KG1 (cell line): Measurements from ENCODE around the gene RASGRP4.
"Not testable (repeated sequence)": the region's sequence is repeated elsewhere in the genome, so short reads cannot be mapped to it uniquely, and the experiment has no call there.

Source experiments
- DNase-seq: peaks from one replicate; lab custom pipeline; 2025; lab: John Stamatoyannopoulos, UW

Gene RASGRP4

DNA sequence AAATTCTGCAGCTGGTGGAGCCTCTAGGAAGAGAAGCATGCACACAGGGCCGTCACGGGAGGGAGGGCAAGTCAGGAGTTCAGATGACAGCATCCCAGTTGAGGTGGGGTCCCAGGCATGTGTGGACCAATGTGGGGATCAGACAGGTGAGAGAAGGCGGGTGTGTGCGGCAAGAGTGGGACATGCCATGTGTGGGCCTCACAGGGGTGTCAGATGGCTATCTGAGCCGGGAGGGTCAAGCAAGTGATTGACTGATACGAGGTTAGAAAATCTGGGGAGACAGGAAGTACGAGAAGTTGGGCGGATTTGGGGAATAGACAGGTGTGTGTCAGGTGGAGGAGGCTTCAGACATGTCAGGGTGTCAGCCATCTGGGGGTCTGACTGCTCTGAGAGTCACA is 8.9 kb downstream of the RASGRP4 start:
- DNase-seq: no peak

DNA sequence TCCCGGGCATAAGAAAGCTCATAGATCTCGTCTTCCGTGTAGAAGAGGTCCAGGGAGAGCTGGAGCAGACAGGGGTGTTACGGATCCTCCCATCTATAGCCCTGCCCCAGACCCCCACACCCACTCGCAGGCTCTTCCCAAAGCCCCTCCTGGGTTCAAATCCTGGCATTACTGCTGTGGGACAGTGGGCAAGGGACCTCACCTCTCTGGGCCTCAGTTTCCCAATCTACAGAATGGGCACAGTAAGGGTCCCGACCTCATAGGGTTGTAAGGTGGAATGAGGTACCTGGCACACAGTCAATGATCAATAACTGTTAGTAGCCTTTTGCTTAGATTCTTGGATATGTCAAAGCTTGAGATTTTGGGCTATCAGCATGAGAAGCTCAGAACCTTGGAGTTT is 12.6 kb downstream of the RASGRP4 start:
- no peak for DNase-seq

DNA sequence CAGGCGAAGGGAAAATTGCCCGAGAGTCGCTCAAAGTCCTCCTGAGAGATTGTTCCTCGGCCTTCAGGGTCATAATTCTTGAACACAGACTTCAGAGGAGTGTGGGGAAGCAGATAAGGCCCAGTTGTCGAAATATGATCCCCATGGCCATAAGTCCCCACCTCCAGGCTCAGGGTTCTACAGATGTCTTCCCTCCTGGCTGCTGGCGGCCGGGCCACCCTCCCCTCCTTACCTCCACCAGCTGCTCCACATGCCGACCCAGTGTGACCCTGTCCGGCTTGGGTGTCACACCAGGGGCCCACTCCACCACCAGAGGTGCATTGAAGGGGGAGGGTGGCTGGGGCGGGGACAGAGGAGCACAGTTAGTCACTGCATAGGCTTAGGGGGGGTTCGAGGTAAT is 13.1 kb downstream of the RASGRP4 start:
- no peak for DNase-seq

DNA sequence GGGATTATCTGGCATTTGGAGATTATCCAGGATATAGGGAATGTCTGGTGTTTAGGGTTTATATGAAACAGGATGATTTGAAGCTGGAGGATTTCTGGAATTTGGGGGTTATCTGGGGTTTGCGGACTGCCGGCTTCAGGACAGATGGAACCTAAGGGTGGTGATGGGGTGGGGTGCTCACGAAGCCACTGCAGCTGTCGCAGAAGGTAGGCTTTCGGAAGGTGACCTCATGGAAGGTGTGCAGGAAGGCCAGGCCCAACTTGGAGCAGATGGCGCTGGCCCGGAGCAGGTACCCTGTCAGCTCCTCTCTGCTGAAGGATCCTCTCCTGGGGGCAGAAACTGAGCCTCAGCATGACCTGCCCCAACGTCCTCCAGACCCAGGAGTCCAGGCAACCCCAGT is 13.5 kb downstream of the RASGRP4 start:
- no peak for DNase-seq

DNA sequence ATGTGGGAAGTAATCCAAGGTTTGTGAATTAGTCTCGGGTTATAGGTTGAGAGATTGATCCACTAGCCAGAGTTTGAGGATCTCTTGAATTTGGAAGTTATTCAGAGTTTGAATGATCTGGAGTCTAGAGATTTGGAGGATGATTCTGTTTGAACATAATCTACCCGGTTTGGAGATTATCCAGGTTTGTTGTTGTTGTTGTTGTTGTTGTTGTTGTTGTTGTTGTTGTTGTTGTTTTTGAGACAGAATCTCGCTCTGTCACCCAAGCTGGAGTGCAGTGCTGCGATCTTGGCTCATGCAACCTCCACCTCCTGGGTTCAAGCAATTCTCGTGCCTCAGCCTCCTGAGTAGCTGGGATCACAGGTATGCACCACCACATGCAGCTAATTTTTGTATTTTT is 14.1 kb downstream of the RASGRP4 start:
- DNase-seq: not testable (repeated sequence)

DNA sequence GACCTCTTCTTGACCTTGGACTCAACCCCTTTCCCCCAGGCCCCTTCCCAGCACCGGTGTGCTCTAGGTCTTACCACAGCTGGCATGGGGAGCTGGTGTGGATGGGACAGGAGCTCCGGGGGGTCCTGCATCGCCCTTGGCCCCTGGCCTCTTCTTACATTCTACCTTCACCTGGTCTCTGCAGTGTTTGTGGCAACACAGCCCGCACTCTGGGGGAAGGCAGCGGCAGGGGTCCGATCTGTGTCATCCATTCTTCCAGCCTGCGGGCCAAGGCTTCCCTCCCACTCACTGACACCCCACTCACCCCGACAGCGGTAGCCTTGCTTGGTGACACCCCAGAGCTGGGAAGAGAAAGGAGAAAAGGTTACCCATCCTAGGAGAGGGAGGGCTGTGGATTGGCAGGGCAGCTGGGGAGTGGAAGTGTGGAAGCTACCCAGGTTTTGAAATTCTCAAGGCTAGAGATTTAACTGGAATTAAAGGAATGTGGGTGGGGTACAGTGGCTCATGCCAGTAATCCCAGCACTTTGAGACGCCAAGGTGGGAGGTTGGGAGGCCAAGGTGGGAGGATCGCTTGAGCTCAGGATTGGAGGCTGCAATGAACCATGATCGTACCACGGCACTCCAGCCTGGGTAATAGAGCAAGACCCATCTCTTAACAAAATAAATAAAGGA is 14.8 kb downstream of the RASGRP4 start:
- DNase-seq: no peak

DNA sequence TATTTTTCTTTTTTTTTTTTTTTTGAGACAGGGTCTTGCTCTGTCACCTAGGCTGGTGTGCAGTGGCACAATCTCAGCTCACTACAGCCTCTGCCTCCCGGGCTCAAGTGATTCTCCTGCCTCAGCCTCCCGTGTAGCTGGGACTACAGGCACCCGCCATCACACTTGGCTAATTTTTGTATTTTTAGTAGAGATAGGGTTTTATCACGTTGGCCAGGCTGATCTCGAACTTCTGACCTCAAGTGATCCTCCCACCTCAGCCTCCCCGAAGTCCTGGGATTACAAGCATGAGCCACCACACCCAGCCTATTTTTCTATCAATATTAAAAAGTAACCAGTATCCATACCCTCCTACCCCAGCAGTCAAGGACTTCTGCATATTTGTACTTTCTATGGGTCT is 15.6 kb downstream of the RASGRP4 start:
- DNase-seq: not testable (repeated sequence)

DNA sequence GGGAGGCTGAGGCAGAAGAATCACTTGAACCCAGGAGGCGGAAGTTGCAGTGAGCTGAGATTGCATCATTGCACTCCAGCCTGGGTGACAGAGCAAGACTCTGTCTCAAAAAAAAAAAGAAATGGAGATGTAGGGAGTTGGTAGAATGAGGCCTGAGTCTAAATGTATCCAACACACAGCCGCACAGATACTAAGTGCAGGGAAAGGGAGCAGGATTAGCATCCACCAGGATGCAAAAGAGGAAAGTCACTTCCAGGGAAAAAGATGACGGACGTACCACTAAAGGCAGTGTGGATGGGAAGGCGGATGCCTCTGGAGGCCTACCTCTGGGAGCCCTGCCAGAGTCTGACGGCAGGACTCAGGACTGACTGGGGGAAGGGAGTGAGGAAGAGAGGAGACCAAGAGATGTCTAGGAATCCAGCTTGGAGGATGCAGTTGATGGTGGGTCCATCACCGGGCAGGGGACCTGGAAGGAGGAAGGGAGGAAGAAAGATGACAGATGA is 16.3 kb downstream of the RASGRP4 start:
- no peak for DNase-seq

DNA sequence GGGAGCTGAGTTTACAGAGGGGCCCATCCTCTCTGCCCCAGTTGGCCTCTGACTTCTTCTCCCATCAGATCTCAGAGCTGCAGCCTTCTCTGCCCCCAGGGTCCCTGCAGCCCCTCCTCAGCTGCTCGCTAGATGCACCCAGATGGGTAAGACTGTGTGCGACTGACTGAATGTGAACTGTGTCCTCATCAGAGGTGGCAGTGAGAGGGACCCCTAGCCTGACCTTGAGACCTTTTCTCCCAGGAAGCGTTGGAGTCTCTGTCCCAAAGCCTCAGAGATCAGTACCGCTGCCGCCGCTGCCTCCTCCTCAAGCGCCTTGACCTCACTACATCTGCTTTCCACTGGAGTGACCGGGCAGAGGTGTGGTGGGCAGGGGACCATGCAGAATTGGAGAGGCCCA is 20.7 kb downstream of the RASGRP4 start:
- DNase-seq: no peak

DNA sequence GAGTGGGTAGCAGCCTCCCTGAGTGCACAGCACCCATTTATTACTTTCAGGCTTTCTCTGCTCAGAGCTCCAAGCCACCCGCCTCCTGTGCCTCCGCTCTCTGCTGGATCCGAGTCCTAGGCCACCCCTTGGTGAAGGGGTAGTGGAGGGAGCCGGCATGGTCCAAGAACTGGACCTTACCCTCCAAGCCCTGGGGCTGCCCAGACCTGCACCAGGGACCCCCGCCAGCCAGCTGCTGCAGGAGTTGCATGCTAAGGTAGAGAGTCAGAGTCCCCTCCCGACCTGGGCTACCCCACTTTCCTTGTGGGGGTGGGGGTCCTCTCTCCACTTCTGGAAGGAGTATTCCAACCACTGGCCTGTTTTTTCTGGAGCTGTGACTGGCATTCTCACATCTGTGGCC is 21.2 kb downstream of the RASGRP4 start:
- no peak for DNase-seq

DNA sequence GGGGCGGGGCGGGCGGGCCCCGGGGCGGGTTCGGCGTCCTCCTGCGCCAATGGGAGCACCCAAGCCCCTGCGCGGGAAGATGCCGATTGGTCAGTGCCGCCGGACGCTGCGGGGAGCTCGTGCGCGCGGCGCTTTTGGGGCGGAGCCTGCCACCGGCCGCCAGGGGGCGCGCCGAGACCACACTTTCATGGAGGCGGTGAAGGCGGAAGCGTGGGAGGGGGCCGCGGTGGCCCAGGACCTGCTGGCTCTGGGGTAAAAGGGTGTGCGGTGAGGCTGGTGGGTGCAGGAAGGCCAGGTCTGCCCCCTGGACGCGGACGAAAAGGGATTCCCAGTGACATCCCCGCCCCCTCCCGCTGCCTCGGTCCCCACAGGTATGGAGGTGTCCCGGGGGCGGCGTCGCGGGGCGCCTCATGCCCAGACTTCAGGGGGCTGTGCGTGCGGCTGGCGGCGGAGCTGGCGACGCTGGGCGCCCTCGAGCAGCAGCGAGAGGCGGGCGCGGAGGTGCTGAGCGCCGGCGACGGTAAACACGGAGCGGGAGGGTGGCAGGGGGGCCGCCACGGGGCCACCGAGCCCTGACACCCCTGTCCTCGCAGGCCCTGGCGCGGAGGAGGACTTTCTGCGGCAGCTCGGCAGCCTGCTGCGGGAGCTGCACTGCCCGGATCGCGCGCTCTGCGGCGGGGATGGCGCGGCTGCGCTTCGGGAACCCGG is 22.9 kb downstream of the RASGRP4 start, which contains the start of gene FAM98C:
TSS of gene FAM98C (plus strand) at position 127 of the 708 bp plus-strand sequence. CDS start at position 188, 61 bp downstream.
- peak; percentile 97 for DNase-seq

DNA sequence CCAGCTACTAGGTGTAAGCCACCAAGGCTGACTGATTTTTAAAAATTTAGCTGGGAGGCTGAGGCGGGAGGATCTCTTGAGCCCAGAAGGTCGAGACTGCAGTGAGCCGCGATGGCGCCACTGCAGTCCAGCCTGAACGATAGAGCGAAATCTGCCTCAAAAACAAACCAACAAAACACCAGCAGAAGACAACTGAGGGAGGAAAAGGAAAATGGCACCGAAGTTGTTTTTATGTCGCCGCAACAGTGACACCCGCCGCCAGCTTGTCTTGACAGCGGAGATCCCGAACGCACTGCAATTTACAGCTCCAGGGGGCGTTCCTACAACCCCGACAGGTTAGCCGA is 23.4 kb downstream of the RASGRP4 start:
- DNase-seq: no peak

DNA sequence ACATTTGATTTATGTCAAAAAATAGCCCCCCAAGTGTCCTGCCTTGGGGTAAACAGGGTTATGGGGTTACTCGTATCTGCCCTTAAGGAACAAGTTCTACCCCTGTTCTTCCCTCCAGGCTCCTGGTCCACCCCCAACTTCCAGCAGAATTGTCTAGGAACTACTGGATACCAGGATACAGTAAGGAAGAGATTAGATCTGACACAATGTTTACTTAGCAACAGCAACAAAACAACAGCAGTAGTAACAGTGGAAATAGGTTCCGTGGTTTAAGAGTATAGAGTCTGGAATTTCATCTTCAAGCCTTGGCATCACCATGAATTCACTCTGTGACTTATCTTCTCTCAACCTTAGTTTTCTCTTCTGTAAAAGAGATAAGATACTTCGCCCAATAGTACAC is 24.9 kb downstream of the RASGRP4 start:
- no peak for DNase-seq

DNA sequence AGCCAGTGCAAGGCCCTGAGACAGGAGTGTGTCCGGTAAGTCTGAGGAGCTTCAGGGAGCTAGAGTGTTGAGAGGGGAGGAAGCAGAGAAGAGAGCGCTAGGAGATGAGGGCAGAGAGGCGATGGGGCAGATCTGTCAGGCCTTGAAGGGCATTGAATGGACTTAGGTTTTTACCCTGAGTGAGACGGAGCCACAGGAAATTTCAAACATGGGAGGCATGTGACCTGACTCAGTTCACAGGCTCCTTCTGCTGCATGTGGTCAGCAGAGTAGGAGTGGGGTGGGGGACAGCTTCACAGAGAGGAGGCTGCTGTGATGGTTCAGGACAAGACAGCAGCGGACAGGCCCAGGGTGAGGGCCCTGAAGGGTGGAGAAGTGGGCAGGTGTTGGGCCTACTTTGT is 25.7 kb downstream of the RASGRP4 start:
- no peak for DNase-seq

DNA sequence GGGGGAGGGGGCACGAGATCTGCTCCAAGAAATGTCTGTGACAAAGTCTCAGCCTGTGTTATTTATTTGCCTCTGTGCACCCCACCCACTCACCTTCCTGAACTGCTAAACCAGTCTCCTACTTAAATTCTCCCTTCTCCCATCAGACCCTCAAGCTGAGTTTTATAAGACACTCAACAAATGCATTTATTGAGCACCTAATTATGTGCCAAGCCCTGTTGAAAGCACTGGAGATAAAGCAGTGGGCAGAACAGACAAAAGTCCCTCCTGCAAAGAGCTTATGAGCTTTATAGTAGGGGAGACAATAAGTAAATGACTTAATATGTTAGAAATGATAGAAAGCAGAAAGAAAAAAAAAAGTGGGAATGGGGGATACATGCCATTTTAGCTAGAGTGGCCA is 26.5 kb downstream of the RASGRP4 start:
- no peak for DNase-seq

DNA sequence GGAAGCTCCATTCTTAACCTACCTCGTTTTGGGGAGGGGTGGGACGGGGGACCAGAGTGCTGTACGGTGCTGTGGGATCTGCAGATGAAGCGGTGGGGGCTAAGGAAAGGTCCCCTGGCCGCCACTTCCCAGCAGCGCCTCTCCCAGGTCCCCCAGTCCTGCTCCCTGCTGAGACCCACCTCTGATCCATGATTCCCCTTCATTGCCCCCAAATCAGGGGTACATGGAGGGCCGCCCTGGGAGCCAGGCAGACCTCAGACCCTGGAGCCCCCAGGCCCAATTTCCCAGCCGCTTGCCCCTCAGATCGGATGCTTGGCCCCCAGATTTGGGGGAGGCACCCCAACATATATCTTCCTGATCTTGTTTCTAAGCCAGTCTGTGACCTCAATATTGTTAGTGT is 26.9 kb downstream of the RASGRP4 start:
- DNase-seq: no peak

DNA sequence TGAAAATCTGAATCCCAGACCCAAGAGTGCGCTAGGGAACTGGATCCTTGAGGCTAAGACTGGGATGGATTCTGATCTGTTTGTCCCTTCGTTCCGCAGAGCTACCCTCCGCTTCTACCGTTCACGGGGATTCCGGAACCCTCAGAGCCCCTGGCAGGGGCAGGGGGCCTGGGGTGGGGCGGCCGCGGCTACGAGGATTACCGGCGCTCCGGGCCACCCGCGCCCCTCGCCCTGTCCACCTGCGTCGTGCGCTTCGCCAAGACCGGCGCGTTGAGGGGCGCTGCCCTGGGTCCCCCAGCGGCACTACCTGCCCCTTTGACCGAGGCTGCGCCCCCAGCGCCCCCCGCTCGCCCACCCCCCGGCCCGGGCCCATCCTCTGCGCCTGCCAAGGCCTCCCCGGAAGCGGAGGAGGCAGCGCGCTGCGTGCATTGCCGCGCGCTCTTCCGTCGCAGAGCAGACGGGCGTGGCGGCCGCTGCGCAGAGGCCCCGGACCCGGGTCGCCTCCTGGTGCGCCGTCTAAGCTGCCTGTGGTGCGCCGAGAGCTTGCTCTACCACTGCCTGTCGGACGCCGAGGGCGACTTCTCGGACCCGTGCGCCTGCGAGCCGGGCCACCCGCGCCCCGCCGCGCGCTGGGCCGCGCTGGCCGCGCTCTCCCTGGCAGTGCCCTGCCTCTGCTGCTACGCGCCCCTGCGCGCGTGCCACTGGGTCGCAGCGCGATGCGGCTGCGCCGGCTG is 30.5 kb downstream of the RASGRP4 start:
- DNase-seq: no peak

DNA sequence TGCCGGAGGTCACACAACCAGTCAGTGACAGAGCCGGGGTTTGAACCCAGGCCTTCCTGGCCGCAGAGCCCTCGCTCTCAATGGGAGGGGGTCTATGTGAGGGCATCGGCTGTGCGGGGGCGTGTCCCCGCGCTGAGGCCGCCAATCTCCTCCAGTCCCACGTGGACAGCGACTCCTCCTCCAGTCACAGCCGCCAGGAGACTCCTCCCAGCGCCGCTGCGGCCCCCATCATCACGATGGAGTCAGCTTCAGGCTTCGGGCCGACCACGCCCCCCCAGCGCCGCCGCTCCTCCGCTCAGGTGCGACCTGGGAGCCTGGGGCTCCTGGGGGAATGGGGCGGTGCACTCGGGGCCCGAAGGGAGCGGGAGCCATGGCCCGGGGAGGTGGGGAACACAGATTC is 31.5 kb downstream of the RASGRP4 start:
- DNase-seq: no peak

DNA sequence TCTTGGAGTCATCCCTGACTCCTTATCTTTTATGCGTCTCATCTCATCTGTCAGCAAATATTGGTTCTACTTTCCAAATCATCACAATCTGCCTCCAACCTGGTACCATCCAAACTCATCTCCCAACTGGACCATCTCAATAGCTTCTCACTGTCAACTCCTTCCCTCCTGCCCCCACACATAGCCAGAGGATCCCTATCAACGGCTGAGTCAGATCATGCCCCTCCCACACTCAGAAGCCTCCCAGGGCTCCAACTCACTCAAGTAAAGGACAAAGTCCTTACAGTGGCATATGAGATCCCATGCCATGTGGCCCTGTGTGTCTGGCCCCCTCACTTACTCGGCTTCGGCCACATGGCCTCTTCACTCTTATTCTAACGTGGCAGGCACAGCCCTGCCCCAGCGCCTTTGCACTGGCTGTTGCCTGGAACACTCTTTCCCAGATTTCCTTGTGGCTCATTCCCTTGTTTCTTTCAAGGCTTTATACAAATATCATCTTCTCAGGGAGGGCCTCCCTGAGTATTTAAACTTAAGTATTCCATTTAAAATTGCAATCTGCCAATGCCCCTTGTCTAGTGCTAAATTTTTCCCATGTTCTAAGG is 33.2 kb downstream of the RASGRP4 start:
- DNase-seq: no peak

DNA sequence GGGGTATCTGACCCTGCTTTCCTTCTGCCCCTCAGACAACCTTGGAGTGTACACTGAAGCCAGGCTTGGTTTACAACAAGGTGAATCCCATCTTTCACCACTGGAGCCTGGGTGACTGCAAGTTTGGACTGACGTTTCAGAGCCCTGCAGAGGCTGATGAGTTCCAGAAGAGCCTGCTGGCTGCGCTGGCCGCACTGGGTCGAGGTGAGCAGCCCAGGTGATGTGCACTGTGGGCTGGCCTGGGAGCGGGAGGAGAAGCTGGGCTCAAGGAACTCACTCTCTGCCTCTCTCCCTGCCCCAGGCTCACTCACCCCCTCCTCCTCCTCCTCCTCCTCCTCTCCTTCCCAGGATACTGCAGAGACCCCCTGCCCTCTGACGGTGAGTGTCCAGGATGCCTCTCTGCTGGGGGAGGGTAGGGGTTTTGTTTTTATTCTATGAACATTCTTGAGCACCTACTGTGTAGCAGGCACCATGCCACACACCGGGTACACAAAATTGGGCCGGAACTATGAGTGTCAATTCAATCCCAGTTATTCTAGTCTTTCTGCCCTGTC is 34.0 kb downstream of the RASGRP4 start:
- no peak for DNase-seq

DNA sequence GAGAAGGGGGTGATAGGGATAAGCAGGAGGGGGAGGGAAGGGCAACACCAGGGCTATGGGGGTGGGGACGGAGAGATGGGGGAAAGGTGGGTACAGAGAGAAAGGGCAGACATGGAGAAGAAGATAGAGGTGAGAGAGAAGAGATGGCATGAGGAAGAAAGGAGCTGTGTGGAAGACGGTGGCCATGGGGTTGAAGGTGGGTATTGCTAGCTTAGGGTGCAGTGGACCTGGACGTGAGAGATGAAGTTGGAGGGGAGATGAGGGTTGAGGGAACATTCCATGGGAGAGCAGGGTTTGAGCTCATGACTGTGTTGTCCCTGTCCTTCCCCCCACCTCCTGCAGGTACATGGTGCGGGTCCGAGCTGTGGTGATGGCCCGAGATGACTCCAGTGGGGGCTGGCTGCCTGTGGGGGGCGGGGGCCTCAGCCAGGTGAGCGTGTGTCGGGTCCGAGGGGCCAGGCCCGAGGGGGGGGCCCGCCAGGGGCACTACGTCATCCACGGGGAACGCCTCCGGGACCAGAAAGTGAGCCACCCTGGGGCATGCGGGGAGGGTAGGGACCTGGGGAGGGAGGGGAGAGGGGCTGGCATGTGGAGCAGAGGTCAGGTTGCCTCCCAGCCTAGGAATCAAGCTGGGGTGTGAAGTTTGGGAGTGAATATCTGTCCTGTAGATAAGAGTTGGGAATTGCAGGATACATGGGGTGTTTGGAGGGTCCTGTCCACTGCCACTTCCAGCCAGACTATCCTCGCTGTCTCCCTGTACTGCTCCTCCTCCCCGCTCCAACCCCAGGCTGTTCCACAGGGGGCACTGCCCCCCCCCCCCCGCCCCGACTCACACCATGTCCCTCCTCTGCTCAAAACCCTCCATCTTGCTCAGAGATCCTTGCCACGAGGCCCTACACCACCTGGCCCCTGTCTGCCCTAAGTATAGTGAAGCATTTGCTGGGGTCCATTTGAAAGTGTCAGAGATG is 35.8 kb downstream of the RASGRP4 start:
- DNase-seq: no peak
